Natural killer cell (primary cell): ENCODE measurements around the gene DCTN2. TPM values are rescaled to one million over a fixed set of nuclear protein-coding genes. Genes with fewer than 3 reads are reported as not detected.

Experiments used
- ATAC-seq, 3 donors: fragments of 150-1000 bp in 2 of 3; fragments of 200-7000 bp in 1 of 3; cut with Tn5 transposase; 1 replicate in 1 of 3; 2 replicates in 2 of 3; pipeline ENCODE4 v1.10.0; 2021; ENCODE audit warnings: mild to moderate bottlenecking in 2 of 3, moderate library complexity in 2 of 3
- DNase-seq, 2 donors: peaks; one replicate each; pipeline versions ENCODE4 v3.0.0 to v3.0.0-alpha.2; 2013 to 2021; ENCODE audit warnings: mixed read lengths in 1 of 2
- H3K27ac ChIP-seq: one replicate; pipeline ENCODE4 v1.5.1; 2013; ENCODE audit warnings: mild to moderate bottlenecking, low read length
- H3K27me3 ChIP-seq: one replicate; pipeline ENCODE4 v1.6.1; 2013; ENCODE audit warnings: low read length; ENCODE audit not compliant: control insufficient read depth, insufficient read depth
- H3K36me3 ChIP-seq: one replicate; pipeline ENCODE4 v1.6.1; 2013; ENCODE audit warnings: low read length; ENCODE audit not compliant: control insufficient read depth, insufficient read depth
- H3K4me1 ChIP-seq: one replicate; pipeline ENCODE4 v1.6.1; 2013; ENCODE audit warnings: low read length; ENCODE audit not compliant: control insufficient read depth, insufficient read depth
- H3K4me3 ChIP-seq: one replicate; pipeline ENCODE4 v1.5.1; 2013; ENCODE audit warnings: low read length
- H3K9me3 ChIP-seq: one replicate; pipeline ENCODE4 v1.6.1; 2013; ENCODE audit warnings: low read length; ENCODE audit not compliant: control insufficient read depth, insufficient read depth
- H3K27ac Mint-ChIP-seq, 2 donors: one replicate each; pipeline ENCODE4 v1.8.0; 2022; ENCODE audit warnings: mild to moderate bottlenecking in 2 of 2, mixed read lengths in 2 of 2, moderate library complexity in 1 of 2
- H3K27me3 Mint-ChIP-seq, 2 donors: one replicate each; pipeline ENCODE4 v1.8.0; 2022; ENCODE audit warnings: low read depth in 2 of 2, mixed read lengths in 2 of 2
- H3K36me3 Mint-ChIP-seq: one replicate; pipeline ENCODE4 v1.8.0; 2022; ENCODE audit warnings: mixed read lengths
- H3K4me1 Mint-ChIP-seq, 2 donors: one replicate each; pipeline ENCODE4 v1.8.0; 2022; ENCODE audit warnings: mixed read lengths in 2 of 2
- H3K4me3 Mint-ChIP-seq: one replicate; pipeline ENCODE4 v1.8.0; 2022; ENCODE audit warnings: mild to moderate bottlenecking, moderate library complexity, mixed read lengths
- H3K9me3 Mint-ChIP-seq, 2 donors: one replicate each; pipeline ENCODE4 v1.8.0; 2022; ENCODE audit warnings: mixed read lengths in 2 of 2
- CTCF ChIP-seq: fragments of 200-600 bp; IDR thresholded peaks from one replicate; pipeline ENCODE4 v1.8.0; 2022; ENCODE audit warnings: antibody characterized with exemption
- WGBS: methylation state at CpG from one replicate; pipeline ENCODE4 v1.1.7; 2013; ENCODE audit warnings: missing lambda C conversion rate; ENCODE audit not compliant: insufficient coverage; 5-methylcytosine and 5-hydroxymethylcytosine counted together
- intact Hi-C: fragments of 100-400 bp; cut with micrococcal nuclease; formaldehyde crosslinking; loops from one replicate; pipeline ENCODE4 v1.14.2; 2022
- total RNA-seq, 4 donors: library from RNA; stranded (reverse); fragments of 120-200 nt in 1 of 4; gene quantifications; one replicate each; pipeline versions ENCODE4 v1.2.3 to v1.2.4, GENCODE V29; 2013 to 2022

DCTN2 gene
- total RNA-seq, 3 donors from 2014 or later (not counting 1 experiment from before 2014, with no cell fraction given) = 65.5 to 76.5 (median 71.8) TPM

- Histone ChIP-seq H3K9me3 (no peaks in the 10 kb centered on the region), H3K27me3 (peaks cover 3% of the 10 kb centered on the region), H3K36me3 (no peaks in the 10 kb centered on the region), H3K4me1 (no peaks in the 10 kb centered on the region), H3K27ac (no peak overlapping the region), H3K4me3 (no peak overlapping the region)
- Mint-ChIP-seq H3K36me3 (no peaks in the 10 kb centered on the region), H3K4me3 (no peak overlapping the region), H3K27ac (no peak overlapping the region), H3K9me3 (no peaks in the 10 kb centered on the region), H3K4me1 (no peaks in the 10 kb centered on the region), H3K27me3 (peaks cover 28 to 29% of the 10 kb centered on the region in 2 donors)
- intact Hi-C loops = no loop called here
- no peak for TF ChIP-seq CTCF
- 96% methylated on average over 2 of the region's 2 CpGs for WGBS
- no peak for DNase-seq
- ATAC-seq = no peak
Measured at GRCh38 chr12:57560516-57560915, 13.5 kb upstream of the DCTN2 start.

DNA sequence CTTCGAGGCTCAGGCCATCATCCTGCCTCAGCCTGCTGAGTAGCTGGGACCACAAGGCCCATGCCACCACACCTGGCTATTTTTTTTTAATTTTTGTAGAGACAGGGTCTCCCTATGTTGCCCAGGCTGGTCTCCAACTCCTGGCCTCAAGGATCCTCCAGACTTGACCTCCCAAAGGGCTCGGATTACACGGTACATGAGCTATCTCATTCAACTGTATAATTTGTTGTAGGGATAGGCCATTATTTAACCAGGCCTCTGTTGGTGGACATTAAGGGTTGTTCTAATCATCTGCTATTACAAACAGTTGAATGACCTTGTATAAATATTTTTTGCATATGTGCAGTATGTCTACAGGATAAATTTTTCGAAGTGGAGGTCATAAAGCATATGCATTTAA is 11.9 kb upstream of the DCTN2 start:
- Mint-ChIP-seq H3K27me3 (peaks cover 17 to 22% of the 10 kb centered on the region in 2 donors), H3K4me1 (no peaks in the 10 kb centered on the region), H3K36me3 (no peaks in the 10 kb centered on the region), H3K4me3 (no peak overlapping the region), H3K27ac (no peak overlapping the region), H3K9me3 (no peaks in the 10 kb centered on the region)
- Histone ChIP-seq H3K27ac (no peak overlapping the region), H3K27me3 (peaks cover 3% of the 10 kb centered on the region), H3K36me3 (no peaks in the 10 kb centered on the region), H3K9me3 (no peaks in the 10 kb centered on the region), H3K4me3 (no peak overlapping the region), H3K4me1 (no peaks in the 10 kb centered on the region)
- ATAC-seq = no peak
- 96% methylated on average over 4 of the region's 4 CpGs for WGBS
- intact Hi-C loops = no loop called here
- no peak for TF ChIP-seq CTCF
- no peak for DNase-seq

- Mint-ChIP-seq H3K27ac (no peak overlapping the region), H3K4me3 (no peak overlapping the region), H3K27me3 (peaks cover 12 to 27% of the 10 kb centered on the region in 2 donors), H3K4me1 (peaks cover 0 to 9% of the 10 kb centered on the region in 2 donors), H3K36me3 (no peaks in the 10 kb centered on the region), H3K9me3 (no peaks in the 10 kb centered on the region)
- H3K4me1 ChIP-seq = peaks cover 6% of the 10 kb centered on the region
- no peak for ATAC-seq
- no peak for TF ChIP-seq CTCF
- no peak overlapping the region for H3K4me3 ChIP-seq
- H3K36me3 ChIP-seq = no peaks in the 10 kb centered on the region
- intact Hi-C loops = no loop called here
- no peak for DNase-seq
- WGBS = 100% methylated on average over 1 of the region's 1 CpG
- H3K9me3 ChIP-seq = no peaks in the 10 kb centered on the region
- H3K27me3 ChIP-seq = peaks cover 5% of the 10 kb centered on the region
- H3K27ac ChIP-seq = no peak overlapping the region
Measured at GRCh38 chr12:57554897-57555296, 7.9 kb upstream of the DCTN2 start.

GRCh38 chr12:57554453-57554852 is 7.5 kb upstream of the DCTN2 start:
- Histone ChIP-seq H3K9me3 (no peaks in the 10 kb centered on the region), H3K4me3 (no peak overlapping the region), H3K36me3 (no peaks in the 10 kb centered on the region), H3K27me3 (peaks cover 7% of the 10 kb centered on the region), H3K4me1 (peaks cover 9% of the 10 kb centered on the region), H3K27ac (no peak overlapping the region)
- Mint-ChIP-seq H3K9me3 (no peaks in the 10 kb centered on the region), H3K27ac (no peak overlapping the region), H3K36me3 (no peaks in the 10 kb centered on the region), H3K4me1 (peaks cover 0 to 9% of the 10 kb centered on the region in 2 donors), H3K27me3 (peaks cover 12 to 29% of the 10 kb centered on the region in 2 donors), H3K4me3 (no peak overlapping the region)
- WGBS = 96% methylated on average over 2 of the region's 2 CpGs
- TF ChIP-seq CTCF = no peak
- DNase-seq (no peak), ATAC-seq (no peak)
- intact Hi-C loops = no loop called here
